GM23338 (cell line): ENCODE measurements around the gene ASPHD2. TPM values are rescaled to one million over a fixed set of nuclear protein-coding genes. Genes with fewer than 3 reads are reported as not detected.

ENCODE experiments used
- ATAC-seq: fragments of 200-7000 bp; cut with Tn5 transposase; 3 replicates; pipeline ENCODE4 v1.9.1; 2020
- DNase-seq: peaks from one replicate; pipeline ENCODE4 v3.0.0-alpha.2; 2015; ENCODE audit warnings: low spot score
- H2AFZ ChIP-seq: fragments of 200-600 bp; sonication (generic); 2 replicates; pipeline ENCODE4 v1.8.0; 2016; ENCODE audit warnings: antibody characterized with exemption, mild to moderate bottlenecking, moderate library complexity
- H3F3A ChIP-seq: fragments of 200-600 bp; sonication (generic); replicated peaks from 2 replicates; pipeline ENCODE4 v1.8.0; 2017; ENCODE audit warnings: antibody characterized with exemption, mixed run types, low read depth
- H3K27ac ChIP-seq: fragments of 200-600 bp; sonication (generic); 2 replicates; pipeline ENCODE4 v1.6.1; 2016; ENCODE audit warnings: low read depth
- H3K27me3 ChIP-seq: fragments of 200-600 bp; sonication (generic); 2 replicates; pipeline ENCODE4 v1.8.0; 2016; ENCODE audit warnings: mild to moderate bottlenecking, mixed run types, moderate library complexity; ENCODE audit not compliant: insufficient read depth
- H3K36me3 ChIP-seq: fragments of 200-600 bp; sonication (generic); 2 replicates; pipeline ENCODE4 v1.8.0; 2016; ENCODE audit warnings: mild to moderate bottlenecking; ENCODE audit not compliant: insufficient read depth
- H3K4me1 ChIP-seq: fragments of 200-600 bp; sonication (generic); 2 replicates; pipeline ENCODE4 v1.8.0; 2016; ENCODE audit warnings: mild to moderate bottlenecking, moderate library complexity; ENCODE audit not compliant: insufficient read depth
- H3K4me2 ChIP-seq: fragments of 200-600 bp; sonication (generic); 2 replicates; pipeline ENCODE4 v1.7.1; 2017; ENCODE audit warnings: mixed run types
- H3K4me3 ChIP-seq: fragments of 200-600 bp; sonication (generic); 2 replicates; pipeline ENCODE4 v1.6.1; 2016; ENCODE audit warnings: mixed run types
- H3K79me2 ChIP-seq: fragments of 200-600 bp; sonication (generic); replicated peaks from 2 replicates; pipeline ENCODE4 v1.8.0; 2017; ENCODE audit warnings: mild to moderate bottlenecking; ENCODE audit not compliant: insufficient read depth
- H3K9me2 ChIP-seq: fragments of 200-600 bp; sonication (generic); 2 replicates; pipeline ENCODE4 v1.8.0; 2017; ENCODE audit not compliant: insufficient read depth
- H4K20me1 ChIP-seq: fragments of 200-600 bp; sonication (generic); replicated peaks from 2 replicates; pipeline ENCODE4 v1.8.0; 2017; ENCODE audit warnings: mild to moderate bottlenecking; ENCODE audit not compliant: insufficient read depth
- H3K27ac Mint-ChIP-seq: 2 replicates; pipeline ENCODE4 v1.8.0; 2020; ENCODE audit warnings: inconsistent platforms, mild to moderate bottlenecking, moderate library complexity, mixed read lengths
- H3K27me3 Mint-ChIP-seq: 3 replicates; pipeline ENCODE4 v1.8.0; 2022; ENCODE audit warnings: low read depth, mild to moderate bottlenecking, moderate library complexity, mixed read lengths, inconsistent platforms; ENCODE audit not compliant: insufficient read depth, poor library complexity
- H3K36me3 Mint-ChIP-seq: 3 replicates; pipeline ENCODE4 v1.8.0; 2021; ENCODE audit warnings: low read depth, mild to moderate bottlenecking, inconsistent platforms, moderate library complexity, mixed read lengths
- H3K4me1 Mint-ChIP-seq: 3 replicates; pipeline ENCODE4 v1.8.0; 2020; ENCODE audit warnings: mild to moderate bottlenecking, inconsistent platforms, mixed read lengths
- H3K4me3 Mint-ChIP-seq: 3 replicates; pipeline ENCODE4 v1.8.0; 2021; ENCODE audit warnings: moderate library complexity, mild to moderate bottlenecking, inconsistent platforms, mixed read lengths
- H3K9me3 Mint-ChIP-seq: 3 replicates; pipeline ENCODE4 v1.8.0; 2020; ENCODE audit warnings: moderate library complexity, mild to moderate bottlenecking, inconsistent platforms, mixed read lengths
- CREB1 ChIP-seq: fragments of 250-450 bp; sonication (Bioruptor Pico); IDR thresholded peaks from 2 replicates; pipeline ENCODE4 v1.5.0; 2020; ENCODE audit warnings: low read depth, mild to moderate bottlenecking, moderate library complexity
- EZH2 ChIP-seq: fragments of 200-600 bp; sonication (generic); IDR thresholded peaks from one replicate; pipeline ENCODE4 v1.8.0; 2017; ENCODE audit warnings: antibody characterized with exemption, mild to moderate bottlenecking, low read depth; ENCODE audit not compliant: unreplicated experiment
- EZH2phosphoT487 ChIP-seq: fragments of 200-600 bp; sonication (generic); IDR thresholded peaks from one replicate; pipeline ENCODE4 v1.8.1; 2018; ENCODE audit warnings: antibody characterized with exemption; ENCODE audit not compliant: unreplicated experiment
- JUNB ChIP-seq: IDR thresholded peaks from one replicate; pipeline ENCODE4 v1.6.1; 2016; ENCODE audit warnings: antibody characterized with exemption; ENCODE audit not compliant: unreplicated experiment
- NANOG ChIP-seq: IDR thresholded peaks from 2 replicates; pipeline ENCODE4 v1.6.1; 2016; ENCODE audit warnings: antibody characterized with exemption, borderline replicate concordance
- POLR2AphosphoS5 ChIP-seq: IDR thresholded peaks from 2 replicates; pipeline ENCODE4 v1.6.1; 2016; ENCODE audit warnings: antibody characterized with exemption, low read depth
- STAT1 ChIP-seq: IDR thresholded peaks from one replicate; pipeline ENCODE4 v1.6.1; 2016; ENCODE audit warnings: antibody characterized with exemption; ENCODE audit not compliant: unreplicated experiment
- ZNF114 ChIP-seq: fragments of 250-450 bp; sonication (Bioruptor Pico); IDR thresholded peaks from 2 replicates; pipeline ENCODE4 v1.5.0; 2020; ENCODE audit warnings: mild to moderate bottlenecking, moderate library complexity
- ZNF331 ChIP-seq: fragments of 250-450 bp; sonication (Bioruptor Pico); IDR thresholded peaks from 2 replicates; pipeline ENCODE4 v1.5.0; 2020; ENCODE audit warnings: low read depth, mild to moderate bottlenecking, moderate library complexity
- ZNF462 ChIP-seq: fragments of 250-450 bp; sonication (Bioruptor Pico); IDR thresholded peaks from 2 replicates; pipeline ENCODE4 v1.5.0; 2020; ENCODE audit warnings: mild to moderate bottlenecking, moderate library complexity
- polyA plus RNA-seq: library from polyadenylated mRNA; unstranded; fragments of >200 nt; fragmentation: Nextera tagmentation; extraction: Ambion mirVana; gene quantifications from 2 replicates; pipeline ENCODE4 v1.2.1, GENCODE V29; 2016
- total RNA-seq: library from RNA; depleted of rRNA; stranded (reverse); fragments of >200 nt; shearing (Covaris generic); gene quantifications from 2 replicates; pipeline ENCODE4 v1.2.3, GENCODE V29; 2014
- TF ChIP-seq, protein P1 (sequence below), 2 experiments: fragments of 200-600 bp in 1 of 2; sonication (generic) in 1 of 2; conservative IDR thresholded peaks; 2 replicates each; pipeline versions ENCODE4 v1.5.1 to v1.6.1; 2016 to 2017; ENCODE audit warnings: antibody characterized with exemption in 2 of 2, low read depth in 2 of 2, mild to moderate bottlenecking in 2 of 2, moderate library complexity in 1 of 2
- TF ChIP-seq, protein P2 (sequence below): IDR thresholded peaks from one replicate; pipeline ENCODE4 v1.6.1; 2018; ENCODE audit warnings: antibody characterized with exemption; ENCODE audit not compliant: unreplicated experiment
- TF ChIP-seq, protein P3 (sequence below): IDR thresholded peaks from 2 replicates; pipeline ENCODE4 v1.6.1; 2016; ENCODE audit warnings: antibody characterized with exemption

Gene ASPHD2
- total and polyA plus RNA-seq, 2 experiments from 2014 or later: 6.0 to 9.3 TPM

- no peaks in the 10 kb centered on the region for H4K20me1 ChIP-seq
- no peaks in the 10 kb centered on the region; the same call in 1 of the 2 replicates for H3F3A ChIP-seq
- peak overlapping the region; percentile 63; the same call in 1 of the 2 replicates for H3K27ac Mint-ChIP-seq
- no peaks in the 10 kb centered on the region for H3K27me3 ChIP-seq
- H3K9me2 ChIP-seq: no peaks in the 10 kb centered on the region; the same call in 1 of the 2 replicates
- H3K4me1 Mint-ChIP-seq: peaks cover 27% of the 10 kb centered on the region
- peaks cover 5% of the 10 kb centered on the region for H3K27me3 Mint-ChIP-seq
- DNase-seq (no peak), ATAC-seq (no peak)
- no peaks in the 10 kb centered on the region for H3K36me3 ChIP-seq
- H2AFZ ChIP-seq: peak overlapping the region; percentile 19; the same call in 1 of the 2 replicates
- peaks cover 8% of the 10 kb centered on the region for H3K4me1 ChIP-seq
- H3K36me3 Mint-ChIP-seq: no peaks in the 10 kb centered on the region
- no peak overlapping the region for H3K4me3 ChIP-seq
- H3K79me2 ChIP-seq: no peaks in the 10 kb centered on the region
- H3K9me3 Mint-ChIP-seq: no peaks in the 10 kb centered on the region
- no peak overlapping the region for H3K27ac ChIP-seq
- TF ChIP-seq JUNB (no peak), NANOG (no peak), POLR2AphosphoS5 (no peak), ZNF462 (CRISPR knock-in tag) (no peak), STAT1 (no peak), ZNF331 (CRISPR knock-in tag) (no peak), EZH2phosphoT487 (no peak), EZH2 (no peak), ZNF114 (no peak), CREB1 (CRISPR knock-in tag) (no peak)
- TF ChIP-seq, protein P1, sequence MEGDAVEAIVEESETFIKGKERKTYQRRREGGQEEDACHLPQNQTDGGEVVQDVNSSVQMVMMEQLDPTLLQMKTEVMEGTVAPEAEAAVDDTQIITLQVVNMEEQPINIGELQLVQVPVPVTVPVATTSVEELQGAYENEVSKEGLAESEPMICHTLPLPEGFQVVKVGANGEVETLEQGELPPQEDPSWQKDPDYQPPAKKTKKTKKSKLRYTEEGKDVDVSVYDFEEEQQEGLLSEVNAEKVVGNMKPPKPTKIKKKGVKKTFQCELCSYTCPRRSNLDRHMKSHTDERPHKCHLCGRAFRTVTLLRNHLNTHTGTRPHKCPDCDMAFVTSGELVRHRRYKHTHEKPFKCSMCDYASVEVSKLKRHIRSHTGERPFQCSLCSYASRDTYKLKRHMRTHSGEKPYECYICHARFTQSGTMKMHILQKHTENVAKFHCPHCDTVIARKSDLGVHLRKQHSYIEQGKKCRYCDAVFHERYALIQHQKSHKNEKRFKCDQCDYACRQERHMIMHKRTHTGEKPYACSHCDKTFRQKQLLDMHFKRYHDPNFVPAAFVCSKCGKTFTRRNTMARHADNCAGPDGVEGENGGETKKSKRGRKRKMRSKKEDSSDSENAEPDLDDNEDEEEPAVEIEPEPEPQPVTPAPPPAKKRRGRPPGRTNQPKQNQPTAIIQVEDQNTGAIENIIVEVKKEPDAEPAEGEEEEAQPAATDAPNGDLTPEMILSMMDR (conservative IDR thresholded peaks at IDR 0.05; ENCODE audit: low read depth in 2 of 2): no peak
- TF ChIP-seq, protein P2, sequence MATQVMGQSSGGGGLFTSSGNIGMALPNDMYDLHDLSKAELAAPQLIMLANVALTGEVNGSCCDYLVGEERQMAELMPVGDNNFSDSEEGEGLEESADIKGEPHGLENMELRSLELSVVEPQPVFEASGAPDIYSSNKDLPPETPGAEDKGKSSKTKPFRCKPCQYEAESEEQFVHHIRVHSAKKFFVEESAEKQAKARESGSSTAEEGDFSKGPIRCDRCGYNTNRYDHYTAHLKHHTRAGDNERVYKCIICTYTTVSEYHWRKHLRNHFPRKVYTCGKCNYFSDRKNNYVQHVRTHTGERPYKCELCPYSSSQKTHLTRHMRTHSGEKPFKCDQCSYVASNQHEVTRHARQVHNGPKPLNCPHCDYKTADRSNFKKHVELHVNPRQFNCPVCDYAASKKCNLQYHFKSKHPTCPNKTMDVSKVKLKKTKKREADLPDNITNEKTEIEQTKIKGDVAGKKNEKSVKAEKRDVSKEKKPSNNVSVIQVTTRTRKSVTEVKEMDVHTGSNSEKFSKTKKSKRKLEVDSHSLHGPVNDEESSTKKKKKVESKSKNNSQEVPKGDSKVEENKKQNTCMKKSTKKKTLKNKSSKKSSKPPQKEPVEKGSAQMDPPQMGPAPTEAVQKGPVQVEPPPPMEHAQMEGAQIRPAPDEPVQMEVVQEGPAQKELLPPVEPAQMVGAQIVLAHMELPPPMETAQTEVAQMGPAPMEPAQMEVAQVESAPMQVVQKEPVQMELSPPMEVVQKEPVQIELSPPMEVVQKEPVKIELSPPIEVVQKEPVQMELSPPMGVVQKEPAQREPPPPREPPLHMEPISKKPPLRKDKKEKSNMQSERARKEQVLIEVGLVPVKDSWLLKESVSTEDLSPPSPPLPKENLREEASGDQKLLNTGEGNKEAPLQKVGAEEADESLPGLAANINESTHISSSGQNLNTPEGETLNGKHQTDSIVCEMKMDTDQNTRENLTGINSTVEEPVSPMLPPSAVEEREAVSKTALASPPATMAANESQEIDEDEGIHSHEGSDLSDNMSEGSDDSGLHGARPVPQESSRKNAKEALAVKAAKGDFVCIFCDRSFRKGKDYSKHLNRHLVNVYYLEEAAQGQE: no peak
- TF ChIP-seq, protein P3, sequence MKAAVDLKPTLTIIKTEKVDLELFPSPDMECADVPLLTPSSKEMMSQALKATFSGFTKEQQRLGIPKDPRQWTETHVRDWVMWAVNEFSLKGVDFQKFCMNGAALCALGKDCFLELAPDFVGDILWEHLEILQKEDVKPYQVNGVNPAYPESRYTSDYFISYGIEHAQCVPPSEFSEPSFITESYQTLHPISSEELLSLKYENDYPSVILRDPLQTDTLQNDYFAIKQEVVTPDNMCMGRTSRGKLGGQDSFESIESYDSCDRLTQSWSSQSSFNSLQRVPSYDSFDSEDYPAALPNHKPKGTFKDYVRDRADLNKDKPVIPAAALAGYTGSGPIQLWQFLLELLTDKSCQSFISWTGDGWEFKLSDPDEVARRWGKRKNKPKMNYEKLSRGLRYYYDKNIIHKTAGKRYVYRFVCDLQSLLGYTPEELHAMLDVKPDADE: no peak
- no peak overlapping the region for H3K4me2 ChIP-seq
- H3K4me3 Mint-ChIP-seq: no peak overlapping the region
These were observed 11.7 kb upstream of the ASPHD2 start for GRCh38 chr22:26417406-26417805.
